Neural cell (in vitro differentiated cells): Measurements from ENCODE around the gene GNA15. TPM values are rescaled to one million over a fixed set of nuclear protein-coding genes. Genes with fewer than 3 reads are reported as not detected.

ENCODE experiments used
- H2AFZ ChIP-seq: fragments of 200-600, 300-800 bp; sonication (generic), shearing (Covaris generic); 2 replicates; pipeline ENCODE4 v1.6.0; 2014; ENCODE audit warnings: low read depth, mild to moderate bottlenecking, antibody characterized with exemption, low read length, moderate library complexity
- H3F3A ChIP-seq: fragments of 200-600 bp; shearing (Covaris generic); 2 replicates; pipeline ENCODE4 v1.6.1; 2016; ENCODE audit warnings: mild to moderate bottlenecking, moderate library complexity, mixed read lengths, antibody characterized with exemption, low read length; ENCODE audit not compliant: insufficient read depth, poor library complexity, severe bottlenecking
- H3K27ac ChIP-seq: fragments of 200-600, 300-800 bp; sonication (generic), shearing (Covaris generic); 2 replicates; pipeline ENCODE4 v1.5.1; 2014; ENCODE audit warnings: mild to moderate bottlenecking, low read length, moderate library complexity
- H3K27me3 ChIP-seq: fragments of 300-800, 200-600 bp; sonication (generic), shearing (Covaris generic); 2 replicates; pipeline ENCODE4 v1.6.0; 2014; ENCODE audit warnings: mild to moderate bottlenecking, low read depth, low read length, moderate library complexity; ENCODE audit not compliant: insufficient read depth
- H3K36me3 ChIP-seq: fragments of 300-800, 200-600 bp; sonication (generic), shearing (Covaris generic); 2 replicates; pipeline ENCODE4 v1.5.1; 2014; ENCODE audit warnings: mild to moderate bottlenecking, antibody characterized with exemption, low read length, moderate library complexity; ENCODE audit not compliant: insufficient read depth
- H3K4me2 ChIP-seq: fragments of 300-800, 200-600 bp; sonication (generic), shearing (Covaris generic); 2 replicates; pipeline ENCODE4 v1.6.0; 2014; ENCODE audit warnings: mild to moderate bottlenecking, low read length
- H3K4me3 ChIP-seq: fragments of 300-800, 200-600 bp; sonication (generic), shearing (Covaris generic); 2 replicates; pipeline ENCODE4 v1.5.1; 2014; ENCODE audit warnings: mild to moderate bottlenecking, low read length, moderate library complexity
- H3K79me2 ChIP-seq: fragments of 200-600 bp; shearing (Covaris generic); replicated peaks from 2 replicates; pipeline ENCODE4 v1.6.0; 2014; ENCODE audit warnings: mild to moderate bottlenecking, low read length, moderate library complexity; ENCODE audit not compliant: insufficient read depth
- H3K9ac ChIP-seq: fragments of 300-800, 200-600 bp; sonication (generic), shearing (Covaris generic); 2 replicates; pipeline ENCODE4 v1.6.1; 2016; ENCODE audit warnings: mild to moderate bottlenecking, low read length, mixed read lengths
- H3K9me2 ChIP-seq: fragments of 200-600 bp; shearing (Covaris generic); 2 replicates; pipeline ENCODE4 v1.6.1; 2016; ENCODE audit warnings: mild to moderate bottlenecking, low read length, mixed read lengths; ENCODE audit not compliant: insufficient read depth
- H3K9me3 ChIP-seq: fragments of 200-600, 300-800 bp; sonication (generic), shearing (Covaris generic); 2 replicates; pipeline ENCODE4 v1.6.1; 2016; ENCODE audit warnings: mild to moderate bottlenecking, mixed run types, low read length, moderate library complexity, mixed read lengths
- H4K20me1 ChIP-seq: fragments of 200-600 bp; shearing (Covaris generic); 2 replicates; pipeline ENCODE4 v1.6.1; 2016; ENCODE audit warnings: mild to moderate bottlenecking, mixed run types; ENCODE audit not compliant: insufficient read depth
- EP300 ChIP-seq: fragments of 450-650 bp; conservative IDR thresholded peaks from 2 replicates; pipeline ENCODE4 v1.6.1; 2014; ENCODE audit warnings: antibody characterized with exemption, mild to moderate bottlenecking, moderate library complexity; ENCODE audit not compliant: poor library complexity, severe bottlenecking
- EZH2 ChIP-seq: fragments of 200-600, 300-800 bp; shearing (Covaris generic), sonication (generic); IDR thresholded peaks from 2 replicates; pipeline ENCODE4 v1.6.1; 2014; ENCODE audit warnings: antibody characterized with exemption, low read length, borderline replicate concordance, mild to moderate bottlenecking; ENCODE audit not compliant: insufficient read depth, poor library complexity, severe bottlenecking
- MXI1 ChIP-seq: fragments of 450-650 bp; conservative IDR thresholded peaks from 2 replicates; pipeline ENCODE4 v1.6.1; 2014; ENCODE audit warnings: antibody characterized with exemption, mild to moderate bottlenecking; ENCODE audit not compliant: poor library complexity, severe bottlenecking
- POLR2AphosphoS5 ChIP-seq: IDR thresholded peaks from 2 replicates; pipeline ENCODE4 v1.6.1; 2012
- RAD21 ChIP-seq: fragments of 450-650 bp; conservative IDR thresholded peaks from 2 replicates; pipeline ENCODE4 v1.6.1; 2014; ENCODE audit warnings: antibody characterized with exemption, mild to moderate bottlenecking, moderate library complexity
- SMC3 ChIP-seq: fragments of 450-650 bp; conservative IDR thresholded peaks from 2 replicates; pipeline ENCODE4 v1.6.1; 2014; ENCODE audit warnings: antibody characterized with exemption, mild to moderate bottlenecking, moderate library complexity; ENCODE audit not compliant: poor library complexity
- TAF1 ChIP-seq: IDR thresholded peaks from 2 replicates; pipeline ENCODE4 v1.6.1; 2012; ENCODE audit warnings: low read depth
- polyA plus RNA-seq: library from polyadenylated mRNA; depleted of rRNA; stranded (reverse); fragments of >200 nt; gene quantifications from 2 replicates; pipeline ENCODE4 v1.2.3, GENCODE V29; 2014
- TF ChIP-seq, protein P1 (sequence below): IDR thresholded peaks from 2 replicates; pipeline ENCODE4 v1.6.1; 2012; ENCODE audit warnings: borderline replicate concordance
- TF ChIP-seq, protein P2 (sequence below): fragments of 450-650 bp; IDR thresholded peaks from 2 replicates; pipeline ENCODE4 v1.5.1; 2014; ENCODE audit warnings: antibody characterized with exemption, mild to moderate bottlenecking, moderate library complexity; ENCODE audit not compliant: poor library complexity, severe bottlenecking

Gene GNA15
- polyA plus RNA-seq, 1 donor from 2014 or later: not detected

DNA sequence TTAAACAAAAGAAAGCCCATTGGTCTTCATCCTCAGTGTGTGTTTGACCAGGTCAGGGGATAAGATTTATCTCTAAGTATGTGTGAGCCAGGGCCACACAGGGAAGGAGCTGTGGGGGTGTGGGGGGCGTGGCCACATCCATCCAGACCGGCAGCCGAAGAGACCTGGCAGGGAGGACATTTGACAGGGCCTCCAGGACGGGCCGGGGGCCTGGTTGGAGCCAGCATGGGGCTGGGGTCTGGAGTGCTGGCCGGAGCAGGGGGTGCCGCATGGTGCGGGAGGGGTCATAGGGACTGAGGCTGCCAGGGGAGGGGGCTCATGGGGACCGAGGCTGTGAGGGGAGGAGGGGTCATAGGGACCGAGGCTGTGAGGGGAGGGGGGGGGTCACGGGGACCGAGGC lies 20.4 kb upstream of the GNA15 start:
- TF ChIP-seq EZH2 (no peak), TAF1 (no peak), RAD21 (no peak), EP300 (no peak), MXI1 (no peak), POLR2AphosphoS5 (no peak), SMC3 (no peak)
- TF ChIP-seq, protein P1, sequence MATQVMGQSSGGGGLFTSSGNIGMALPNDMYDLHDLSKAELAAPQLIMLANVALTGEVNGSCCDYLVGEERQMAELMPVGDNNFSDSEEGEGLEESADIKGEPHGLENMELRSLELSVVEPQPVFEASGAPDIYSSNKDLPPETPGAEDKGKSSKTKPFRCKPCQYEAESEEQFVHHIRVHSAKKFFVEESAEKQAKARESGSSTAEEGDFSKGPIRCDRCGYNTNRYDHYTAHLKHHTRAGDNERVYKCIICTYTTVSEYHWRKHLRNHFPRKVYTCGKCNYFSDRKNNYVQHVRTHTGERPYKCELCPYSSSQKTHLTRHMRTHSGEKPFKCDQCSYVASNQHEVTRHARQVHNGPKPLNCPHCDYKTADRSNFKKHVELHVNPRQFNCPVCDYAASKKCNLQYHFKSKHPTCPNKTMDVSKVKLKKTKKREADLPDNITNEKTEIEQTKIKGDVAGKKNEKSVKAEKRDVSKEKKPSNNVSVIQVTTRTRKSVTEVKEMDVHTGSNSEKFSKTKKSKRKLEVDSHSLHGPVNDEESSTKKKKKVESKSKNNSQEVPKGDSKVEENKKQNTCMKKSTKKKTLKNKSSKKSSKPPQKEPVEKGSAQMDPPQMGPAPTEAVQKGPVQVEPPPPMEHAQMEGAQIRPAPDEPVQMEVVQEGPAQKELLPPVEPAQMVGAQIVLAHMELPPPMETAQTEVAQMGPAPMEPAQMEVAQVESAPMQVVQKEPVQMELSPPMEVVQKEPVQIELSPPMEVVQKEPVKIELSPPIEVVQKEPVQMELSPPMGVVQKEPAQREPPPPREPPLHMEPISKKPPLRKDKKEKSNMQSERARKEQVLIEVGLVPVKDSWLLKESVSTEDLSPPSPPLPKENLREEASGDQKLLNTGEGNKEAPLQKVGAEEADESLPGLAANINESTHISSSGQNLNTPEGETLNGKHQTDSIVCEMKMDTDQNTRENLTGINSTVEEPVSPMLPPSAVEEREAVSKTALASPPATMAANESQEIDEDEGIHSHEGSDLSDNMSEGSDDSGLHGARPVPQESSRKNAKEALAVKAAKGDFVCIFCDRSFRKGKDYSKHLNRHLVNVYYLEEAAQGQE: no peak
- TF ChIP-seq, protein P2, sequence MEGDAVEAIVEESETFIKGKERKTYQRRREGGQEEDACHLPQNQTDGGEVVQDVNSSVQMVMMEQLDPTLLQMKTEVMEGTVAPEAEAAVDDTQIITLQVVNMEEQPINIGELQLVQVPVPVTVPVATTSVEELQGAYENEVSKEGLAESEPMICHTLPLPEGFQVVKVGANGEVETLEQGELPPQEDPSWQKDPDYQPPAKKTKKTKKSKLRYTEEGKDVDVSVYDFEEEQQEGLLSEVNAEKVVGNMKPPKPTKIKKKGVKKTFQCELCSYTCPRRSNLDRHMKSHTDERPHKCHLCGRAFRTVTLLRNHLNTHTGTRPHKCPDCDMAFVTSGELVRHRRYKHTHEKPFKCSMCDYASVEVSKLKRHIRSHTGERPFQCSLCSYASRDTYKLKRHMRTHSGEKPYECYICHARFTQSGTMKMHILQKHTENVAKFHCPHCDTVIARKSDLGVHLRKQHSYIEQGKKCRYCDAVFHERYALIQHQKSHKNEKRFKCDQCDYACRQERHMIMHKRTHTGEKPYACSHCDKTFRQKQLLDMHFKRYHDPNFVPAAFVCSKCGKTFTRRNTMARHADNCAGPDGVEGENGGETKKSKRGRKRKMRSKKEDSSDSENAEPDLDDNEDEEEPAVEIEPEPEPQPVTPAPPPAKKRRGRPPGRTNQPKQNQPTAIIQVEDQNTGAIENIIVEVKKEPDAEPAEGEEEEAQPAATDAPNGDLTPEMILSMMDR: no peak
- no peak overlapping the region for H3K4me3 ChIP-seq
- H3K9me3 ChIP-seq: no peaks in the 10 kb centered on the region
- no peak overlapping the region for H3K4me2 ChIP-seq
- no peak overlapping the region for H3K9ac ChIP-seq
- H3K9me2 ChIP-seq: no peaks in the 10 kb centered on the region
- H3K27me3 ChIP-seq: no peaks in the 10 kb centered on the region
- H2AFZ ChIP-seq: no peak overlapping the region
- no peaks in the 10 kb centered on the region for H3K36me3 ChIP-seq
- H3K79me2 ChIP-seq: no peaks in the 10 kb centered on the region
- no peaks in the 10 kb centered on the region for H4K20me1 ChIP-seq
- H3F3A ChIP-seq: no peaks in the 10 kb centered on the region
- no peak overlapping the region for H3K27ac ChIP-seq

DNA sequence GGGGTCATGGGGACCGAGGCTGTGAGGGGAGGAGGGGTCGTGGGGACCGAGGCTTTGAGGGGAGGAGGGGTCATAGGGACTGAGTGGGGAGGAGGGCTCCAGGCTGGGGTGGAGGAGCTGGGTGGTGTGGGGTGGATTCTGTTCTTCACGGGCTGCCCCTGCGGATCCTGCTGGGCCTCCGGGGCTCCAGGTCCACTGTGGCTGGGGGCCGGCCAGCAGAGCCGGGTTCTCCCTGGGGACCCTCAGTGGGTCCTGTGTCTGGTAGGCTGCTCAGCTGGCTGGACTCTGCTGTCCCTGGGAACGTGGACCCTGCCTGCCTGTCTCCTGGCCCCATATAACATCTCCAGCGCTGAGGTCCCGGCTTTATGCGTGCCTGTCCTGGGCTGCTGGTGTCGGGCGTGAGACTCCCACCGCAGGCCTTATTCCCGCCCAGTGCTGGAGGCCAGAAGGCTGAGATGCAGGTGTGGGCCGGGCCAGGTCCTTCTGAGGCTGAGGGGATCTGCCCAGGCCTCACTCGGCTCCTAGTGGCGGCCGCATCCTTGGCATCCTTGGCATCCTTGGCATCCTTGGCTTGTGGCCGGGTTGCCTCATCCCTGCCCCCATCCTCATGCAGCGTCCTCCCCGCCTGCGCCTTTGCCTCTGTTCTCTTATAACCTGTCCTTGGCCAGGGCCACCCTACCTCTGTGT lies 19.8 kb upstream of the GNA15 start:
- Histone ChIP-seq H3K9me2 (no peaks in the 10 kb centered on the region), H3K27ac (no peak overlapping the region), H3K4me3 (no peak overlapping the region), H2AFZ (no peak overlapping the region), H3K4me2 (no peak overlapping the region), H3K9me3 (no peaks in the 10 kb centered on the region), H3K36me3 (no peaks in the 10 kb centered on the region), H4K20me1 (no peaks in the 10 kb centered on the region), H3K79me2 (no peaks in the 10 kb centered on the region), H3K9ac (no peak overlapping the region), H3F3A (no peaks in the 10 kb centered on the region), H3K27me3 (no peaks in the 10 kb centered on the region)
- no peak for TF ChIP-seq TAF1
- TF ChIP-seq POLR2AphosphoS5: no peak
- TF ChIP-seq, protein P1: no peak
- no peak for TF ChIP-seq MXI1
- no peak for TF ChIP-seq RAD21
- TF ChIP-seq, protein P2: no peak
- TF ChIP-seq EZH2: no peak
- no peak for TF ChIP-seq SMC3
